ENCODE data around the gene SLC25A21. TPM values are rescaled to one million over a fixed set of nuclear protein-coding genes. Genes with fewer than 3 reads are reported as not detected.

SLC25A21 gene
- polyA plus RNA-seq, 2 of the 4 experiments (the other 2 are of a cell fraction), result 0.68 to 1.4 TPM

DNA sequence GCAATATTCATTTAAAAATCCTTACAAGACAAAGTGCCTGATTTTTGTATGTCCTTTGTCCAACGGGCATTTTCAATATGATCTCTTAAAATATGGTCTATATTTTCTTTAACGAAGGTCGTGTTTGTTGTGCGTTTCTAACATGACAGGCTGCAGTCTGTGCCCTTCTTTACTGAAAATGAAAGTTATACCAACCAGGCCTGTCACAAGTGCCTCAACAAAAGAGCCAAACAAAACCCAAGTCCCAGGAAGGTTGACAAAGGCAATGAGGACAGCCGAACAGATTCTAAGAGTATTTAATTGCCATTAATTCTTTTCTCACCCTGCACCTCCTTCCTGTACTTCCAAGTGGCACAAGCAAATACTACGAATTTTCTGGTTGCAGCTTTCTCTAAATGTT lies 496.8 kb downstream of the SLC25A21 start (continued):
- no peak for TF ChIP-seq GATA3 (IDR thresholded peaks at IDR 0.05; ENCODE audit: borderline replicate concordance)

GRCh38 chr14:36674659-36675058 lies 497.7 kb downstream of the SLC25A21 start:
- TF ChIP-seq EHF (CRISPR knock-in tag; IDR thresholded peaks at IDR 0.05) (no peak), TFCP2L1 (CRISPR knock-in tag; IDR thresholded peaks at IDR 0.05) (no peak), HOXB5 (CRISPR knock-in tag; IDR thresholded peaks at IDR 0.05) (no peak), E2F6 (IDR thresholded peaks at IDR 0.05; ENCODE audit: borderline replicate concordance, low read depth) (no peak), BHLHE40 (IDR thresholded peaks at IDR 0.05; ENCODE audit: low read depth, low read length) (no peak), FOSB (CRISPR knock-in tag; IDR thresholded peaks at IDR 0.05) (no peak), ZFP36 (IDR thresholded peaks at IDR 0.05; ENCODE audit: borderline replicate concordance, partially characterized antibody) (no peak), MAZ (IDR thresholded peaks at IDR 0.05; ENCODE audit: borderline replicate concordance, low read depth, low read length) (no peak), EP300 (IDR thresholded peaks at IDR 0.05) (no peak), REST (IDR thresholded peaks at IDR 0.05) (no peak), MAFK (IDR thresholded peaks at IDR 0.05; ENCODE audit: partially characterized antibody) (no peak), HEYL (CRISPR knock-in tag; IDR thresholded peaks at IDR 0.05) (no peak), KDM5A (IDR thresholded peaks at IDR 0.05) (no peak), NPAS2 (CRISPR knock-in tag; IDR thresholded peaks at IDR 0.05; ENCODE audit: borderline replicate concordance) (no peak), JUN (IDR thresholded peaks at IDR 0.05) (no peak), RFX5 (IDR thresholded peaks at IDR 0.05) (no peak)
- TF ChIP-seq, protein P1, sequence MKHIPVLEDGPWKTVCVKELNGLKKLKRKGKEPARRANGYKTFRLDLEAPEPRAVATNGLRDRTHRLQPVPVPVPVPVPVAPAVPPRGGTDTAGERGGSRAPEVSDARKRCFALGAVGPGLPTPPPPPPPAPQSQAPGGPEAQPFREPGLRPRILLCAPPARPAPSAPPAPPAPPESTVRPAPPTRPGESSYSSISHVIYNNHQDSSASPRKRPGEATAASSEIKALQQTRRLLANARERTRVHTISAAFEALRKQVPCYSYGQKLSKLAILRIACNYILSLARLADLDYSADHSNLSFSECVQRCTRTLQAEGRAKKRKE (CRISPR knock-in tag; IDR thresholded peaks at IDR 0.05; ENCODE audit: low read depth), result no peak
- TF ChIP-seq, protein P2, sequence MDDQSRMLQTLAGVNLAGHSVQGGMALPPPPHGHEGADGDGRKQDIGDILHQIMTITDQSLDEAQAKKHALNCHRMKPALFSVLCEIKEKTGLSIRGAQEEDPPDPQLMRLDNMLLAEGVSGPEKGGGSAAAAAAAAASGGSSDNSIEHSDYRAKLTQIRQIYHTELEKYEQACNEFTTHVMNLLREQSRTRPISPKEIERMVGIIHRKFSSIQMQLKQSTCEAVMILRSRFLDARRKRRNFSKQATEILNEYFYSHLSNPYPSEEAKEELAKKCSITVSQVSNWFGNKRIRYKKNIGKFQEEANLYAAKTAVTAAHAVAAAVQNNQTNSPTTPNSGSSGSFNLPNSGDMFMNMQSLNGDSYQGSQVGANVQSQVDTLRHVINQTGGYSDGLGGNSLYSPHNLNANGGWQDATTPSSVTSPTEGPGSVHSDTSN (IDR thresholded peaks at IDR 0.05), result no peak
- no peaks in the 10 kb centered on the region for H3K9me3 ChIP-seq
- no peak for ATAC-seq
- 73% methylated on average over 3 of the region's 3 CpGs for WGBS (ENCODE audit: missing lambda C conversion rate)
- POLR2A ChIA-PET, result no interaction called here
- no peak for FAIRE-seq
- DNase-seq (ENCODE audit: low read depth in 1 of 2, low spot score in 1 of 2), result no peak
- no peak overlapping the region for H3K4me3 ChIP-seq
- no peaks in the 10 kb centered on the region for H3K4me1 ChIP-seq
- CTCF ChIA-PET, result no interaction called here
- H3K4me2 ChIP-seq, result no peak overlapping the region
- H3K27ac ChIP-seq, result no peak overlapping the region

- ChIA-PET CTCF (interaction anchor here (1.6 kb wide), 1 partner anchor 16 kb away, joined by 4 read pairs; no protein-coding TSS in a partner anchor), POLR2A (no interaction called here)
- Histone ChIP-seq H3K4me2 (no peak overlapping the region), H3K4me1 (no peaks in the 10 kb centered on the region), H3K9me3 (no peaks in the 10 kb centered on the region), H3K4me3 (no peak overlapping the region), H3K27ac (no peak overlapping the region)
- ATAC-seq (no peak), FAIRE-seq (no peak), DNase-seq (ENCODE audit: low read depth in 1 of 2, low spot score in 1 of 2) (no peak)
- 87% methylated on average over 4 of the region's 4 CpGs for WGBS (ENCODE audit: missing lambda C conversion rate)
- no peak for TF ChIP-seq RFX5 (IDR thresholded peaks at IDR 0.05)
- no peak for TF ChIP-seq RCOR1 (IDR thresholded peaks at IDR 0.05; ENCODE audit: low read depth, low read length)
- TF ChIP-seq CHD2 (IDR thresholded peaks at IDR 0.05; ENCODE audit: low read length, partially characterized antibody), result no peak
- no peak for TF ChIP-seq HOXA7 (CRISPR knock-in tag; IDR thresholded peaks at IDR 0.05)
- TF ChIP-seq, protein P3, sequence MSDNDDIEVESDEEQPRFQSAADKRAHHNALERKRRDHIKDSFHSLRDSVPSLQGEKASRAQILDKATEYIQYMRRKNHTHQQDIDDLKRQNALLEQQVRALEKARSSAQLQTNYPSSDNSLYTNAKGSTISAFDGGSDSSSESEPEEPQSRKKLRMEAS (IDR thresholded peaks at IDR 0.05), result no peak
- TF ChIP-seq KDM1A (IDR thresholded peaks at IDR 0.05; ENCODE audit: low read depth), result no peak
- TF ChIP-seq HES2 (IDR thresholded peaks at IDR 0.05), result no peak
- TF ChIP-seq CBX2 (IDR thresholded peaks at IDR 0.05; ENCODE audit: borderline replicate concordance, low read depth), result no peak
- no peak for TF ChIP-seq NPAS2 (CRISPR knock-in tag; IDR thresholded peaks at IDR 0.05; ENCODE audit: borderline replicate concordance)
Observed at GRCh38 chr14:36672095-36672494, 500.3 kb downstream of the SLC25A21 start.
